IMR-90 (cell line): ENCODE measurements around the gene INO80. TPM values are rescaled to one million over a fixed set of nuclear protein-coding genes. Genes with fewer than 3 reads are reported as not detected.
A peak's percentile ranks its signal among the peaks of the same experiment; 100 is the strongest.

Source experiments
- ATAC-seq: fragments of 200-7000 bp; cut with Tn5 transposase; 2 replicates; pipeline ENCODE4 v1.9.1; 2020; ENCODE audit warnings: low read depth, mild to moderate bottlenecking, moderate library complexity
- BruUV-seq: library from RNA; stranded (reverse); fragments of 400-500 nt; replicated peaks from 2 replicates; lab custom pipeline; 2021; lab: Mats Ljungman, UMichigan
- CTCF ChIA-PET: fragments of 300-600 bp; formaldehyde crosslinking; extraction: SDS; loops from one replicate; lab custom pipeline; 2021; ENCODE audit warnings: antibody characterized with exemption; lab: Yijun Ruan, JAX
- POLR2A ChIA-PET: fragments of 300-600 bp; sonication (Branson Sonifier 250); formaldehyde crosslinking; loops from one replicate; lab custom pipeline; 2022; ENCODE audit warnings: antibody characterized with exemption; ENCODE audit not compliant: unreplicated experiment; lab: Charles Lee
- DNase-seq: peaks from one replicate; pipeline ENCODE4 v3.0.0; 2013
- H2AFZ ChIP-seq: replicated peaks from 2 replicates; pipeline ENCODE3; 2013; ENCODE audit warnings: low read length, mild to moderate bottlenecking; ENCODE audit not compliant: poor library complexity
- H2AK5ac ChIP-seq: 2 replicates; pipeline ENCODE4 v1.6.1; 2013; ENCODE audit warnings: low read depth, low read length, inconsistent platforms
- H2AK9ac ChIP-seq: replicated peaks from 2 replicates; pipeline ENCODE3; 2013; ENCODE audit warnings: mild to moderate bottlenecking, low read depth, low read length, moderate library complexity; ENCODE audit not compliant: poor library complexity
- H2BK120ac ChIP-seq: 2 replicates; pipeline ENCODE4 v1.6.1; 2013; ENCODE audit warnings: low read depth, low read length, inconsistent platforms
- H2BK15ac ChIP-seq: 3 replicates; pipeline ENCODE4 v1.6.1; 2013; ENCODE audit warnings: low read depth, low read length, inconsistent platforms
- H2BK20ac ChIP-seq: 2 replicates; pipeline ENCODE4 v1.6.1; 2013; ENCODE audit warnings: low read depth, mild to moderate bottlenecking, inconsistent platforms, low read length, moderate library complexity
- H2BK5ac ChIP-seq: 2 replicates; pipeline ENCODE4 v1.6.1; 2013; ENCODE audit warnings: mild to moderate bottlenecking, low read depth, low read length, inconsistent platforms; ENCODE audit not compliant: poor library complexity, severe bottlenecking
- H3K14ac ChIP-seq: replicated peaks from 2 replicates; pipeline ENCODE4 v1.6.1; 2013; ENCODE audit warnings: low read depth, low read length, inconsistent platforms
- H3K18ac ChIP-seq: 2 replicates; pipeline ENCODE4 v1.6.1; 2013; ENCODE audit warnings: low read depth, low read length, control low read depth
- H3K23ac ChIP-seq: 2 replicates; pipeline ENCODE4 v1.6.1; 2013; ENCODE audit warnings: low read depth, low read length, inconsistent platforms
- H3K27ac ChIP-seq: 2 replicates; pipeline ENCODE4 v1.5.1; 2013; ENCODE audit warnings: mild to moderate bottlenecking, control low read depth, low read length; ENCODE audit not compliant: insufficient read depth
- H3K27me3 ChIP-seq: 2 replicates; pipeline ENCODE4 v1.6.1; 2013; ENCODE audit warnings: low read length; ENCODE audit not compliant: control insufficient read depth, insufficient read depth
- H3K36me3 ChIP-seq: 2 replicates; pipeline ENCODE4 v1.6.1; 2013; ENCODE audit warnings: low read length, mixed read lengths; ENCODE audit not compliant: control insufficient read depth, insufficient read depth
- H3K4ac ChIP-seq: 2 replicates; pipeline ENCODE4 v1.6.1; 2013; ENCODE audit warnings: low read depth, low read length, inconsistent platforms
- H3K4me1 ChIP-seq: 2 replicates; pipeline ENCODE4 v1.6.1; 2013; ENCODE audit warnings: low read length, mixed read lengths; ENCODE audit not compliant: control insufficient read depth, insufficient read depth
- H3K4me2 ChIP-seq: 2 replicates; pipeline ENCODE4 v1.6.1; 2013; ENCODE audit warnings: low read depth, mild to moderate bottlenecking, control low read depth, low read length, moderate library complexity
- H3K4me3 ChIP-seq: 2 replicates; pipeline ENCODE4 v1.5.1; 2013; ENCODE audit warnings: low read depth, mild to moderate bottlenecking, control low read depth, low read length, moderate library complexity; ENCODE audit not compliant: insufficient read depth
- H3K56ac ChIP-seq: 2 replicates; pipeline ENCODE4 v1.6.1; 2013; ENCODE audit warnings: low read length, inconsistent platforms; ENCODE audit not compliant: insufficient read depth; ENCODE audit errors: extremely low read depth
- H3K79me1 ChIP-seq, 2 experiments: 2 replicates each; pipeline ENCODE4 v1.6.1; 2013; ENCODE audit warnings: low read length in 2 of 2, inconsistent platforms in 1 of 2, low read depth in 1 of 2
- H3K9ac ChIP-seq: 2 replicates; pipeline ENCODE4 v1.6.1; 2013; ENCODE audit warnings: low read depth, low read length, control low read depth
- H3K9me1 ChIP-seq: 2 replicates; pipeline ENCODE4 v1.6.1; 2013; ENCODE audit warnings: low read length, inconsistent platforms; ENCODE audit not compliant: insufficient read depth
- H3K9me3 ChIP-seq: 2 replicates; pipeline ENCODE4 v1.6.1; 2013; ENCODE audit warnings: low read length; ENCODE audit not compliant: control insufficient read depth, insufficient read depth
- H4K20me1 ChIP-seq: 2 replicates; pipeline ENCODE4 v1.6.1; 2013; ENCODE audit warnings: low read length, inconsistent platforms; ENCODE audit not compliant: insufficient read depth
- H4K5ac ChIP-seq: 2 replicates; pipeline ENCODE4 v1.6.1; 2013; ENCODE audit warnings: mild to moderate bottlenecking, low read depth, low read length, control low read depth
- H4K8ac ChIP-seq, 2 experiments: 2 replicates each; pipeline ENCODE4 v1.6.1; 2013; ENCODE audit warnings: low read depth in 2 of 2, low read length in 2 of 2, control low read depth in 1 of 2, inconsistent platforms in 1 of 2
- H4K91ac ChIP-seq: 2 replicates; pipeline ENCODE4 v1.6.1; 2013; ENCODE audit warnings: low read depth, low read length, inconsistent platforms; ENCODE audit not compliant: insufficient read depth
- CEBPB ChIP-seq: IDR thresholded peaks from 2 replicates; pipeline ENCODE4 v1.6.1; 2012; ENCODE audit warnings: low read depth, low read length, improper control_type of control experiment
- RFX5 ChIP-seq: IDR thresholded peaks from 2 replicates; pipeline ENCODE4 v1.8.0; 2012; ENCODE audit warnings: low read depth, mild to moderate bottlenecking, low read length, moderate library complexity
- WGBS, 2 experiments: methylation state at CpG; one replicate each; pipeline versions ENCODE4 v1.1.5 to v1.1.7; 2013; ENCODE audit warnings: missing lambda C conversion rate in 2 of 2; ENCODE audit not compliant: insufficient read length in 1 of 2; ENCODE audit errors: extremely low coverage in 2 of 2; 5-methylcytosine and 5-hydroxymethylcytosine counted together
- dilution Hi-C: fragments of 300-500 bp; cut with HindIII; formaldehyde crosslinking; loops from one replicate; pipeline ENCODE4 v1.14.3; 2018; ENCODE audit warnings: low sequenced_read_pairs; ENCODE audit not compliant: unreplicated experiment
- in situ Hi-C: fragments of 300-500 bp; cut with MboI; formaldehyde crosslinking; loops from 3 replicates; pipeline ENCODE4 v1.14.3; 2019; ENCODE audit warnings: low sequenced_read_pairs, inconsistent platforms, mixed read lengths
- intact Hi-C: fragments of 100-400 bp; cut with micrococcal nuclease; formaldehyde crosslinking; loops from 2 replicates; pipeline ENCODE4 v1.10.0; 2022
- polyA plus RNA-seq, 3 experiments: library from polyadenylated mRNA; depleted of rRNA; stranded (reverse); fragments of >200 nt; gene quantifications; 2 replicates each; pipeline ENCODE4 v1.2.3, GENCODE V29; 2012; ENCODE audit warnings: low replicate concordance in 1 of 3
- total RNA-seq: library from RNA; depleted of rRNA; stranded (reverse); fragments of >200 nt; gene quantifications from 2 replicates; pipeline ENCODE4 v1.2.3, GENCODE V29; 2012

INO80 gene
- total and polyA plus RNA-seq, 2 of the 4 experiments (the other 2 are of a cell fraction): 6.0 to 13.3 TPM

- ATAC-seq (peak; percentile 69), DNase-seq (peak; percentile 35)
- no peak overlapping the region for H3K4me2 ChIP-seq
- H3K23ac ChIP-seq: peak overlapping the region; percentile 16; the same call in 1 of the 2 replicates
- peak overlapping the region; percentile 71; the same call in 1 of the 2 replicates for H3K14ac ChIP-seq
- peak overlapping the region; percentile 77; the same call in 1 of the 2 replicates for H2BK120ac ChIP-seq
- H2AK9ac ChIP-seq: no peak overlapping the region
- peak overlapping the region; percentile 73 for H3K27ac ChIP-seq
- no peak overlapping the region for H3K56ac ChIP-seq
- H3K4me1 ChIP-seq: peaks cover 3% of the 10 kb centered on the region
- H2BK20ac ChIP-seq: peak overlapping the region; percentile 82
- H4K20me1 ChIP-seq: no peaks in the 10 kb centered on the region
- H2AFZ ChIP-seq: no peak overlapping the region
- no peaks in the 10 kb centered on the region for H3K79me1 ChIP-seq
- peak overlapping the region; percentile 76; the same call in 1 of the 3 replicates for H2BK15ac ChIP-seq
- no peak overlapping the region for H3K4me3 ChIP-seq
- H3K9me1 ChIP-seq: peaks cover 10% of the 10 kb centered on the region; the same call in 1 of the 2 replicates
- no TSS peak for BruUV-seq
- peak; percentile 45; the same call in 1 of the 2 replicates for TF ChIP-seq CEBPB
- TF ChIP-seq RFX5: no peak
- H3K18ac ChIP-seq: peak overlapping the region; percentile 62; the same call in 1 of the 2 replicates
- POLR2A ChIA-PET: no interaction called here
- CTCF ChIA-PET: no interaction called here
- H3K36me3 ChIP-seq: no peaks in the 10 kb centered on the region
- 40% methylated on average over 2 of the region's 15 CpGs; no CpG with 5 or more reads in 1 of the 2 experiments for WGBS, 2 experiments
- H2BK5ac ChIP-seq: peak overlapping the region; percentile 87
- peak overlapping the region; percentile 63; the same call in 1 of the 2 replicates for H4K5ac ChIP-seq
- in situ Hi-C loops: no loop called here
- H4K91ac ChIP-seq: peak overlapping the region; percentile 77
- H3K9ac ChIP-seq: no peak overlapping the region
- peak overlapping the region; percentile 35 to 58; a peak in 2 of 4 replicates for H4K8ac ChIP-seq
- H2AK5ac ChIP-seq: peak overlapping the region; percentile 85
- dilution Hi-C loops: no loop called here
- H3K9me3 ChIP-seq: no peaks in the 10 kb centered on the region
- intact Hi-C loops: no loop called here
- peak overlapping the region; percentile 84 for H3K4ac ChIP-seq
- H3K27me3 ChIP-seq: no peaks in the 10 kb centered on the region
Measured at GRCh38 chr15:41160639-41161315, 44.7 kb upstream of the INO80 start.
